ENCODE measurements around the gene SYF2.

- no peak for TF ChIP-seq CTCF (conservative IDR thresholded peaks at IDR 0.05; ENCODE audit: low read depth, low read length)
- no peak for TF ChIP-seq MAZ (IDR thresholded peaks at IDR 0.05; ENCODE audit: borderline replicate concordance, low read depth, low read length)
- TF ChIP-seq POLR2A (IDR thresholded peaks at IDR 0.05; ENCODE audit: low read depth, low read length) = no peak
- no peak for TF ChIP-seq CHD1 (IDR thresholded peaks at IDR 0.05; ENCODE audit: low read depth, low read length)
- no peak for TF ChIP-seq RAD21 (IDR thresholded peaks at IDR 0.05; ENCODE audit: low read length)
- no peak for TF ChIP-seq RCOR1 (IDR thresholded peaks at IDR 0.05; ENCODE audit: insufficient replicate concordance, low read length)
- no peak for TF ChIP-seq NFE2L2 (IDR thresholded peaks at IDR 0.05; ENCODE audit: low read depth, low read length)
- TF ChIP-seq CEBPB (IDR thresholded peaks at IDR 0.05; ENCODE audit: low read depth, low read length) = no peak
- no peak for TF ChIP-seq USF2 (IDR thresholded peaks at IDR 0.05; ENCODE audit: low read depth, low read length)
- no peak for TF ChIP-seq FOS (IDR thresholded peaks at IDR 0.05; ENCODE audit: low read depth, low read length)
- no peak for TF ChIP-seq ELK1 (IDR thresholded peaks at IDR 0.05; ENCODE audit: borderline replicate concordance, low read depth, low read length)
- TF ChIP-seq BHLHE40 (IDR thresholded peaks at IDR 0.05; ENCODE audit: low read depth, low read length) = no peak
- no peak for TF ChIP-seq SMC3 (IDR thresholded peaks at IDR 0.05; ENCODE audit: low read depth, low read length)
- no peak for TF ChIP-seq MXI1 (IDR thresholded peaks at IDR 0.05; ENCODE audit: borderline replicate concordance, low read depth, low read length)
These were observed 26.5 kb downstream of the SYF2 start for GRCh38 chr1:25205786-25206185.
